ENCODE measurements around the gene SMOC2.

- TF ChIP-seq ZNF488 (tag by site-specific recombination; IDR thresholded peaks at IDR 0.05) (no peak), GLI4 (tag by site-specific recombination; IDR thresholded peaks at IDR 0.05) (no peak), REST (tag by site-specific recombination; IDR thresholded peaks at IDR 0.05) (no peak), ZSCAN30 (tag by site-specific recombination; IDR thresholded peaks at IDR 0.05) (no peak)
Measured at GRCh38 chr6:168571268-168571667, 130.3 kb downstream of the SMOC2 start.

All from HEK293 (cell line).